HG02623 (cell line): ENCODE data around the gene NELFB.

Experiments
- ATAC-seq: cut with Tn5 transposase; IDR thresholded peaks from one replicate; pipeline ENCODE4 v1.9.1; 2021; ENCODE audit warnings: moderate library complexity; ENCODE audit not compliant: unreplicated experiment

The NELFB gene

GRCh38 chr9:137254624-137255447 is at the start of gene NELFB:
Gene NELFB, plus strand, starts transcription at chr9:137255327.
- ATAC-seq = peak; percentile 76

DNA sequence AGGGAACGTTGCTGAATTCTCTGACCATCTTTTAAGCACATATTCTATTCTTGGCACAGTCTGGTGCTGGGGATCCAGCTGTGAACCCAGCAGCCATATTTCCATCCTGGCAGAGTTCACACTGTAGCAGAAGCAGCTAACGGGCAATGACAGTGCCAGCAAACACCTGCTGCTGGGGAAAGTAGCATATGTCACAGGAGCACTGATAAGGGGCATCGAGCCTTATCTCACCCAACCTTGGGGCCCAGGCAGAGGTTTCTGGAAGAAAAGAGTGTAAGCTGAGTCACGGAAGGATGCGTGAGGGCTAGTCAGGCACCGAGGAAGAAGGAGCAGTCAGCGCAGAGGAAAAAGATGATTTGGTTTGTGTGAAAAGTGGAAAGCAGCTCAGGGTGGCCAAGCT is 48.5 kb upstream of the NELFB start:
- ATAC-seq = no peak

GRCh38 chr9:137211532-137211931 is 43.6 kb upstream of the NELFB start:
- no peak for ATAC-seq

DNA sequence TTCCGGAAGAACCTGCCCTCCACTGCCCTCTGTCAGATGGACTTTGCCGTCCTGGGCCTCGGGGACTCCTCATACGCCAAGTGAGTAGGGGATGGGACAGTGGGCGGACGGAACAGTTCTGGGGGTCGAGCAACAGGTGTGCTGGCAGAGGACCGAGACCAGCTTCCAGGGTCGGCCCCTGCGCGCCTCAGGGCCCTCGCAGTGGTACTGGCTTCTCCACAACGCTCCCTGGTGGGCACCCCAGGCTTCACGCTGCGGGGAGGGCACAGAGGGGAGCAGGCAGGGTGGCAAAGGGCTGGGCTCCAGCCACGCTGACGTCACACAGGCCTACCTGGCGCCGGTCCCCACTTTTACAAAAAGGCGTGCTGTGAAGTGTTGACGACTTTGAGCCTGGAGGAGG is 42.6 kb upstream of the NELFB start:
- no peak for ATAC-seq

GRCh38 chr9:137213160-137214060 is 41.7 kb upstream of the NELFB start:
- no peak for ATAC-seq

GRCh38 chr9:137214620-137215019 is 40.5 kb upstream of the NELFB start:
- no peak for ATAC-seq

GRCh38 chr9:137215196-137215986 is 39.7 kb upstream of the NELFB start:
- ATAC-seq = no peak

DNA sequence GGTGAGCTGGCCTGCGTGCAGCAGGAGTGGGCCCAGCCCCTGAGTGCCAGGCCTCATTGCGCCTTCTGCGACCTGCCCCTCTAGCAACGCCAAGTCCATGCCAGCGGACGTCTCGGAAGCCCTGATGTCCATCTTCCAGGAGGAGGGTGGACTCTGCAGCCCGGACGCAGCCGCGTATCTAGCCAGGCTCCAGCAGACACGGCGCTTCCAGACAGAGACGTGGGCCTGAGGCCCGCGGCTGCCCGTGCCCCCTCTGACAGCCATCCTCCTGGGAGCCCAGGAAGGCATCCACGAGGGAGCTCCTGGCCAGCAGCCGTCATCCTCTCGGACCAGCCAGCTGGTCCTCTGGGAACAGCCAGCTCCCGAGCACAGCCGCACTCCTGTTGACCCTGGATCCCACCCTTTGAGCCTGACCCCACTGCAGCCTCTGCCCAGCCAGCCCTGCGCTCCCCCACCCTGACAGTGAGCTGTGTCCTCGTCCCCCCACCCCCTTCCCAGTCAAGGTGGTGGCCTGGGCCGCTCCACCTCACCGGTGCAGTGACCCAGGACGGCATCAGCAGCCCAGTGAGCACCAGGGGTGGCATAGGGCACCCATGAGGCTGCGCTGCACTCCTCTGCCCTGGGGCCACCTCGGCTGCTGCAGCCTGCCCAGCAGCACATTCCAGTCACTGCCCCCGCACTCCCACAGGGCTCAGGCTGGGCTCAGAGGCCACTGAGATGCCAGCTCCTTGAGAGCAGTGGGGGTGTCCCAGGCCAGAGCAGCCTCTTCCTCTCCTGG is 38.8 kb upstream of the NELFB start:
- no peak for ATAC-seq

GRCh38 chr9:137217276-137218211 is 37.6 kb upstream of the NELFB start:
- no peak for ATAC-seq

- no peak for ATAC-seq
Observed at GRCh38 chr9:137218212-137218753, 36.8 kb upstream of the NELFB start.

DNA sequence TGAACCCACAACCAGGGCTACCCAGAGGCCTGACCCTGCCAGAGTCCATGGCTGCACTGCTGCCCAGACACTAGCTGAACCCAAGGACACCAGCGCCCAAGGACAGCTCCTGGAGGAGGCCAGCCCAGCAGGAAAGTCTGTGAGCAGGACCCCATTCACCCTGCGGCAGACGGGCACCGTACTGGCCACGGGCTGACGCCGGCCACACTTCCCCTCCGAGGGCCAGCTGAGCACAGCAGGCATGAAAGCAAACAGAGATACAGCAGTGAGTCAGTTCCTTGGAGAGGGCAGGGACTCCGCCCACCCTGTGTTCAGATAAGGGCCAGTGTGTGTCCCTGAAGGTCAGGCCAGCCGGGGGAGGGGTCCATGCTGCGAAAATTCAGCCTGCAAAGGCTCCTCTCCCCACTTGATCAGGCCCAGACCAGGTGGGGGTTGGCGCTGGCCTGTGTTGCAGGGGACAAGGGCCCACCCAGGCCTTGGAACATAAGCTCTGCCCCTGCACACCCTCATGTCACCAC is 36.3 kb upstream of the NELFB start:
- no peak for ATAC-seq

DNA sequence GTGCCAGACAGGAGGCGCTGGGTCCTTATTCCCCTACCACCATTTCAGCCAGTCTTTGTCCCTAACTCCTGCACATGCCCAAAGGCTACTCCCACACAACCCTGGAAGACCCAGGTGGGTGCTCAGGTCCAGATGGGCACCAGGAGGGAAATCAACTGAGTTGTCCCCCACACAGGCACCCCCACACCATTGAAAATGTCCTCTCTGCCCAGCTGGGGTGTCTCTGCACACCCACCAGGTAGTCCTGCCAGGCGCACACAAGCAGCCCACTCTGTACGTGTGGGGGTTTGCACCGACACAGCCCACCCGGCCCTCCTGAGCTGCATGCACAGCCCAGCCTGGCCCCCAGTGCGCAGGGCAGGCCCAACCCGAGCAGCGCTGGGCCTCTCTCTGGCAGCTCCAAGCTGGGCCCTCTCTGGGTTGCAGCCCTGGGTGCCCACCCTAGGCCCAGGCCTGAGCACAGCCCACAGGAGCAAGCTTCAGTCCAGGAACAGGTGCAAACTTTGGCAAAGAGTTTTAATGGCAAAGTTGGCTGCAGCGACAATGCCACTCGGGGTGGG is 35.3 kb upstream of the NELFB start:
- no peak for ATAC-seq

GRCh38 chr9:137220317-137221094 is 34.6 kb upstream of the NELFB start:
- no peak for ATAC-seq

GRCh38 chr9:137221095-137221505 is 34.0 kb upstream of the NELFB start:
- ATAC-seq = no peak

- no peak for ATAC-seq
Observed at GRCh38 chr9:137221506-137222111, 33.5 kb upstream of the NELFB start.

DNA sequence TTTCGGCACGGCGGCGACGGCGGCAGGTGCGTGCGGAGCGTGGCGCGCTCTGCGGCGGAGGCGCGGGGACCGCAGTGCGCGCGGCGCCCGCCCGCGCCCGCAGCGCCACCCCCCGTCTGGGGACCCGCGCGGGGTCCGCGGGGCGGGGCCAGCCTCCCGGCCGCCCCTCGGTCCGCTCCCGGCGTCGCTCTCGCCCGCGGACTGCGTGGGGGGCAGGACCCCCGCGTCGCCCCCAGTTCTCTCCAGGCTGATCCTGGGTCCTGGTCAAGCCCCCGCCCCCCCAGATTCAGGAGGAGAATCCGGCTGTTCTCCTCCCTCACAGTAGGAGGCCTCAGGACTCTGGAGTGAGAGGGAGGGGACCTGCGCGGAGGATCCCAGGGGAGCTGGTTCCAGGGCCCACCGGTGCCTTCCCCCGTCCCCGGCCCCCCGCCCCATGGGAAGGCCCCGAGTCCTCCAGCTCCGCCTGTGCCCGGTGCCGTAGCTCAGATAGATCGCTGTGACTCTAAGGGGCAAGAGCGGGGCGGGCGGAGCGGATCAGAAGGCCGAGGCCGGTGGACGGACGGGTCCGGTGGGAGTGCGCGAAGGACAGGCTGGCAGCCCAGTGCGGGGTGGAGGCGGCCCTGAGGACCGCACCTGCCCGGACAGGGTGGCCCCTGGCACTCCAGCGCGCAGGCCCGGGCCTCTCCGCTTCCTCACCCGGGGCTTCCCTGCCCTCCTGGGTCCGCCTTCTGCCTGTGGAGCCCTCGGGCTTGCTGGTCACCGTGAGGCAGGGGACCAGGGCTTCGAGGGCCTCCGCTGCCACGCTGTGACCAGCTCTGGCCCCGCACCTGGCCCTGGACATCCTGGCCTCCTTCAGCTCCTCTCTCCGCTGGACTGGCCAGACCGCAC is 32.7 kb upstream of the NELFB start, which contains the start of gene RNF208:
TSS of gene RNF208 (minus strand) at position 51 of the 888 bp plus-strand sequence. CDS start 1,028 bp downstream, outside the sequence.
- no peak for ATAC-seq
